HG03520 (cell line): ENCODE results near the gene CACFD1.

Experiments used
- ATAC-seq: cut with Tn5 transposase; IDR thresholded peaks from one replicate; pipeline ENCODE4 v1.9.1; 2021; ENCODE audit warnings: mild to moderate bottlenecking, moderate library complexity; ENCODE audit not compliant: unreplicated experiment

The CACFD1 gene

GRCh38 chr9:133515615-133516255 lies 56.0 kb downstream of the CACFD1 start:
- ATAC-seq: no peak

- no peak for ATAC-seq
Observed at GRCh38 chr9:133516256-133516960, 56.6 kb downstream of the CACFD1 start.

GRCh38 chr9:133516961-133517350 lies 57.2 kb downstream of the CACFD1 start:
- ATAC-seq: no peak

GRCh38 chr9:133517711-133518110 lies 57.9 kb downstream of the CACFD1 start:
- ATAC-seq: no peak

GRCh38 chr9:133518200-133518599 lies 58.4 kb downstream of the CACFD1 start:
- no peak for ATAC-seq

GRCh38 chr9:133518706-133519449 lies 59.1 kb downstream of the CACFD1 start:
- ATAC-seq: no peak

- no peak for ATAC-seq
Observed at GRCh38 chr9:133519693-133520092, 59.9 kb downstream of the CACFD1 start.

- no peak for ATAC-seq
Observed at GRCh38 chr9:133520121-133520835, 60.5 kb downstream of the CACFD1 start.
